Measurements from ENCODE around the gene LRCH1. TPM values are rescaled to one million over a fixed set of nuclear protein-coding genes. Genes with fewer than 3 reads are reported as not detected.

The LRCH1 gene
- total and polyA plus RNA-seq, 7 donors = 1.7 to 7.9 (median 4.1) TPM

DNA sequence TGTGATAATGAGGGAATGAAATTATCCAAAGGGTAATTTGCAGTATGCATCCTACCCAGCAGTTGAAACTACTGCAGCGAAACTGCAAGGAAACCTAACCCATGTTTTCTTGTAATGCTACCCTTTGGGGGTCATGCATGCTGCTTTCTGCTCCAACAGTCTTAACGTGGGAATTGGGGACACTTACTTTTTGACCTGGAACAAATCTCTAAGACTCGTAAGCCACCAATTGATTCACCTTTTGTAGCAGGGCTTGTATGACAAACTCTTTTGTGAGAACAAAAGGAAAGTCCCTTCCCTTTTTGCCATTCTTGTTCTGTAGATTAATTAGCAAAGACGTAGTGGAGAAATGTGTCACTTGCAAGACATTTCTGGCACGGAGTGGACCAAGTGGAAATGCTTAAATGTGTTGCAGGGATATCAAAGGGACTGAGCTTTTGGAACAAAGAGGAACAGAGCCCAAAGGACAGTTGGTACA is 27.4 kb downstream of the LRCH1 start:
- Histone ChIP-seq H3K4me1 (peaks cover 34% of the 10 kb centered on the region), H3K27ac (no peak overlapping the region)
- intact Hi-C loops (cut with DNase I) = no loop called here

DNA sequence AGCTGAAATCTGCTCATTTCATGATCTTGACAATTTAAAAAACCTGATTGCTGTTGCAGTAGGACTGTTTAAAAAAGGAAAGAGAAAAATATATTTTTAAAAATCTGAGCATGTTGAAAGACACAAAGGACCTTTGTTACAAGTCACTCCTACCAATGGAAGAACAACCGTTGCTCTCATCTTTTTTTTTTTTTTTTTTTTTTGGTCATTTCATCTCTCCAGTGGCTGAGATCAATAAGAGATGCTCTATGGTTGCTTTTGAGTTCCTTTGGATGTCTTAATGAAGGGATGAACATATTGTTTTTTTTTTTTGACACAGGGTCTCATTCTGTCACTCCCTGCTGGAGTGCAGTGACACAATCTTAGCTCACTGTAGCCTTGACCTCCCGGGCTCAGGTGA is 29.2 kb downstream of the LRCH1 start:
- DNase-seq = no peak
- Histone ChIP-seq H3K27ac (no peak overlapping the region), H3K27me3 (ENCODE audit: insufficient read depth in 3 of 3, low read length in 2 of 3) (no peaks in the 10 kb centered on the region), H3K4me1 (peaks cover 25% of the 10 kb centered on the region), H3K36me3 (ENCODE audit: insufficient read depth in 1 of 2, low read depth in 1 of 2) (no peaks in the 10 kb centered on the region), H3K9me3 (no peaks in the 10 kb centered on the region), H3K4me3 (no peak overlapping the region)
- TF ChIP-seq, protein P1, sequence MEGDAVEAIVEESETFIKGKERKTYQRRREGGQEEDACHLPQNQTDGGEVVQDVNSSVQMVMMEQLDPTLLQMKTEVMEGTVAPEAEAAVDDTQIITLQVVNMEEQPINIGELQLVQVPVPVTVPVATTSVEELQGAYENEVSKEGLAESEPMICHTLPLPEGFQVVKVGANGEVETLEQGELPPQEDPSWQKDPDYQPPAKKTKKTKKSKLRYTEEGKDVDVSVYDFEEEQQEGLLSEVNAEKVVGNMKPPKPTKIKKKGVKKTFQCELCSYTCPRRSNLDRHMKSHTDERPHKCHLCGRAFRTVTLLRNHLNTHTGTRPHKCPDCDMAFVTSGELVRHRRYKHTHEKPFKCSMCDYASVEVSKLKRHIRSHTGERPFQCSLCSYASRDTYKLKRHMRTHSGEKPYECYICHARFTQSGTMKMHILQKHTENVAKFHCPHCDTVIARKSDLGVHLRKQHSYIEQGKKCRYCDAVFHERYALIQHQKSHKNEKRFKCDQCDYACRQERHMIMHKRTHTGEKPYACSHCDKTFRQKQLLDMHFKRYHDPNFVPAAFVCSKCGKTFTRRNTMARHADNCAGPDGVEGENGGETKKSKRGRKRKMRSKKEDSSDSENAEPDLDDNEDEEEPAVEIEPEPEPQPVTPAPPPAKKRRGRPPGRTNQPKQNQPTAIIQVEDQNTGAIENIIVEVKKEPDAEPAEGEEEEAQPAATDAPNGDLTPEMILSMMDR (IDR thresholded peaks at IDR 0.05) = no peak
- ATAC-seq = no peak
- intact Hi-C loops (cut with DNase I) = no loop called here
- WGBS, 3 donors = 71 to 87% (median 85%) methylated on average over 2 of the region's 2 CpGs

More for the DNA sequence above, 27.4 kb downstream of the LRCH1 start:
- Histone ChIP-seq H3K4me3 (no peak overlapping the region), H3K36me3 (ENCODE audit: insufficient read depth in 1 of 2, low read depth in 1 of 2) (no peaks in the 10 kb centered on the region), H3K9me3 (no peaks in the 10 kb centered on the region), H3K27me3 (ENCODE audit: insufficient read depth in 3 of 3, low read length in 2 of 3) (no peaks in the 10 kb centered on the region)
- 38 to 63% (median 44%) methylated on average over 5 of the region's 5 CpGs for WGBS, 3 donors
- TF ChIP-seq, protein P1 (IDR thresholded peaks at IDR 0.05) = no peak
- DNase-seq (no peak), ATAC-seq (no peak)

DNA sequence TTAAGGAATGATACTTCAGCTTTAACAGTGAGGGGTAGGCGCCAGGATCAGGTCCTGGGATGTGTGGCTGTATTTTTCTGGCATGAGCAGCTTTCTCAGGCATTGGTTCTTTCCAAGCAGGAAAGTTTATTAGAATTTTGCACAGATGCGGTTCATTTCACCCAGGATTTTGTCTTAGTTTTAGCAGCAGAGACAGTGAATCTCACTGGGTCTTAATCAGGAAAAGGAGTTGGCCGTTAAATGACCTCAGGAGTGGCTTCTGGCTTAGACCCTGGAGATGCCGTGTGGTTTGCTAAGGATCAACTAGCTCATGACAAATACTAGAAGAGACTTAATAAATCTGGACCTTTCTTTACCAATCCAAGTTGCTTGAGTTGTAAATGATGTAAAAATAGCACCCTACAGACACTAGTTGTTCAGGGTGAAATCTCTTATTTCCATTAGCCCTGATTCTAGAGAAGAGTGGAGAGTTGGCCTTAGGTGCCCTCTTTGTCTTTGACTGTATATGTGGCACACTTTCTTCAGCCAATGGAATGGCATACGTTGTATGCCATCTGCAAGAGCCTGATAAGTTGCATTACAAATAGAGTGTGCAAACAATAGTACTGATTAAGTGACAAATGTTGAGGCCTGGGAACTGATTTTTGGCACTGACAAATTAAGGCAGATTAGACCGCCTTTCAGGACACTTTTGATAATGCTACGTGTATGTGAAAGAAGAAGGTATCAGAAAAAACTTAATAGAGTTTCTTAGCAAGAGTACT is 34.0 kb downstream of the LRCH1 start:
- intact Hi-C loops (cut with DNase I) = no loop called here
- Histone ChIP-seq H3K4me3 (no peak overlapping the region), H3K36me3 (ENCODE audit: insufficient read depth in 1 of 2, low read depth in 1 of 2) (no peaks in the 10 kb centered on the region), H3K4me1 (peaks cover 8% of the 10 kb centered on the region), H3K9me3 (no peaks in the 10 kb centered on the region), H3K27me3 (ENCODE audit: insufficient read depth in 3 of 3, low read length in 2 of 3) (no peaks in the 10 kb centered on the region), H3K27ac (no peak overlapping the region)
- WGBS, 3 donors = 41 to 49% (median 45%) methylated on average over 7 of the region's 7 CpGs
- TF ChIP-seq, protein P1 (IDR thresholded peaks at IDR 0.05) = no peak
- DNase-seq = no peak
- no peak for ATAC-seq

DNA sequence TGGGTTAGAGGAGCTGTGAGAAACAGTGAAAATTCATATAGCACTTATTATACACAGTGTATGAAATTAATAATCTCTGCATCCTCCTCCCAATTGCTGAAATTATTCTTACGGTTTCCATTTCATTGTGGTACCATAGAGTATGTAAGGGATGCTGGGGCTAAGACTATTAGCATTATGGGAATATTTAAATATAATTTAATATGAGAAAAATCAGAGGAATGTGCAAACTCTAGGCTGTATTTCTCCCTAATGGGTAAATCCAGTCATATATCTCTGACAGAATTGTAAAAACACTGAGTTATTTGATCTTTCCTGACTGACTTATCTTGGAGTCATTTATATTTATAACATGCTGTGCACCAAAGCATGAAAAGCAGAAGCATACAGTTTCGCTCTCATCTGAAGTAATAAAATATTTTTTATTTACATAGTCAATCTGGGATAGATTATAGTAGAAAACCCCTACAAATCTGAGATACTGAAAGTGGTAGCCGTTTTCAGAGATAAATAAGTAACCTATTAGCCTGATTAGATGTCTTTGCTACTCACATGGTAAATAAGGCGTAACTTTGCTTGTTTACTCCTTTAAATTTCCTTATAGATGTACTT is 34.9 kb downstream of the LRCH1 start:
- Histone ChIP-seq H3K36me3 (ENCODE audit: insufficient read depth in 1 of 2, low read depth in 1 of 2) (no peaks in the 10 kb centered on the region), H3K9me3 (no peaks in the 10 kb centered on the region), H3K4me1 (peaks cover 8% of the 10 kb centered on the region), H3K27ac (no peak overlapping the region), H3K27me3 (ENCODE audit: insufficient read depth in 3 of 3, low read length in 2 of 3) (no peaks in the 10 kb centered on the region), H3K4me3 (no peak overlapping the region)
- no peak for DNase-seq
- TF ChIP-seq, protein P1 (IDR thresholded peaks at IDR 0.05) = no peak
- 80 to 83% (median 83%) methylated on average over 4 of the region's 4 CpGs for WGBS, 3 donors
- intact Hi-C loops (cut with DNase I) = no loop called here
- no peak for ATAC-seq

All from psoas muscle (tissue), 8 donors.